ENCODE data around the gene PC. TPM values are rescaled to one million over a fixed set of nuclear protein-coding genes. Genes with fewer than 3 reads are reported as not detected.

PC gene
- total and polyA plus RNA-seq, 9 of the 15 experiments (the other 6 are each of a cell fraction or from before 2014, with no cell fraction given): 0.94 to 38.0 (median 8.7) TPM

DNA sequence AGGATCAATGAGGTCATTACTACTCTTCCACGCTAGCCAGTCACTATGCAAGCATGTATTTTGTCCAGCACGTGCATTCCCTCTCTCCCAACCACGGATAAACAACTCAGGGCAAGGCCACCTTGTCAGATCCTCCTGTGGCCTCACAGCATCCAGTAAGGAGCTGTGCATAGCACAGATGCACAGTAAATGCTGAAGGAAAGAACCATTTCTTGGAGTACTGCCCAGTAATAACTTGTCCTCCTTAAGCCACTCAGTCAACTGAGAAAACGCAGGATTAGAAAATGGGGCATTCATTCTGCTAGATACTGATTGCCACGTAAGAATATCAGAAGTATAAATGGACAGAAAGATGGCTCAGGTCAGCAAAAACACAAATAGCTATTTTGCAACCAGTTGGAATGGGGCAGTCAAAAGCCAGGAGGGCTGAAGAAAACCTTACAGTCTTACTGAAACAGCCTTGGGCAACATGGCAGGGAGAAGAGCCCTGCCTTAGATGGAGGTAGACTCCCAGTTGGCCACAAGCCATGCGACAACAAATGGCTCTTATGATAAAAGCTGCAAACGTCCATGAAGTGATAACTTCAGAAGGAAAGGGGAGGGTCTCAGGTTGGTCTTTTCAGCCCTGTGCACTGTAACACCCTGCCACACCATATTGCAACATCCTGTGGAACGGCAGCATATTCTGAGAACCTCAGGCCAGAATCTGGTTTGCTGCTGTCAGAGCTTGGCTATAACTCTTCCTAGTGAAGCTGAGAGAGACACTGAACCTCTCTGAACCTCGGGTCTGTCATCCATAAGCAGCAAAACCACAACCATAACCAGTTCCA lies 23.0 kb downstream of the PC start (continued):
- TF ChIP-seq JUND (IDR thresholded peaks at IDR 0.05; ENCODE audit: borderline replicate concordance, low read depth, low read length): peak; percentile 49; the same call in 1 of the 2 replicates
- TF ChIP-seq JUND (tag; IDR thresholded peaks at IDR 0.05; ENCODE audit: borderline replicate concordance, low read depth, low read length): peak; percentile 47; the same call in 1 of the 3 replicates
- TF ChIP-seq PPARD (CRISPR knock-in tag; IDR thresholded peaks at IDR 0.05): no peak
- TF ChIP-seq PTRF (tag; IDR thresholded peaks at IDR 0.05): no peak
- TF ChIP-seq NRF1 (conservative IDR thresholded peaks at IDR 0.05 in 1 of 2, IDR thresholded peaks at IDR 0.05 in 1 of 2): 0 out of 4 replicates have a peak, but pooled peaks have one; percentile 9 to 15
- TF ChIP-seq YBX1 (IDR thresholded peaks at IDR 0.05): no peak
- TF ChIP-seq FUS (optimal IDR thresholded peaks at IDR 0.05; ENCODE audit: low read depth, low read length): no peak
- TF ChIP-seq STAT5B (CRISPR knock-in tag; IDR thresholded peaks at IDR 0.05): no peak
- peak; percentile 25 for TF ChIP-seq TAF1 (IDR thresholded peaks at IDR 0.05; ENCODE audit: control insufficient read depth, extremely low read depth, insufficient read depth, low read length, severe bottlenecking)
- TF ChIP-seq CHD1 (IDR thresholded peaks at IDR 0.05; ENCODE audit: low read length): no peak
- TF ChIP-seq PCBP1 (IDR thresholded peaks at IDR 0.05; ENCODE audit: low read depth, low read length, poor library complexity, severe bottlenecking): no peak
- TF ChIP-seq RBFOX2 (IDR thresholded peaks at IDR 0.05; ENCODE audit: low read depth, low read length): no peak
- TF ChIP-seq FOXM1 (IDR thresholded peaks at IDR 0.05; ENCODE audit: low read depth): no peak; the same call in 1 of the 2 replicates
- no peak for TF ChIP-seq FOXM1 (CRISPR knock-in tag; IDR thresholded peaks at IDR 0.05; ENCODE audit: low read depth)
- no peak for TF ChIP-seq GTF2A2 (tag; IDR thresholded peaks at IDR 0.05)
- TF ChIP-seq TRIM24 (IDR thresholded peaks at IDR 0.05): peak in 1 of 2 experiments; percentile 8; a peak in 2 of 4 replicates
- TF ChIP-seq ZNF239 (CRISPR knock-in tag; IDR thresholded peaks at IDR 0.05): no peak
- TF ChIP-seq ZNF23 (CRISPR knock-in tag; IDR thresholded peaks at IDR 0.05): no peak
- peak; percentile 57; the same call in 1 of the 2 replicates for TF ChIP-seq EP400 (IDR thresholded peaks at IDR 0.05)
- TF ChIP-seq HNRNPL (IDR thresholded peaks at IDR 0.05; ENCODE audit: low read depth, low read length): no peak
- no peak; the same call in 1 of the 2 replicates for TF ChIP-seq XRCC5 (IDR thresholded peaks at IDR 0.05; ENCODE audit: low read depth, low read length)
- TF ChIP-seq ZKSCAN1 (IDR thresholded peaks at IDR 0.05; ENCODE audit: low read depth, low read length): no peak
- no peak for TF ChIP-seq XRCC4 (IDR thresholded peaks at IDR 0.05; ENCODE audit: extremely low read depth, insufficient read depth, insufficient read length)
- TF ChIP-seq BHLHE40 (IDR thresholded peaks at IDR 0.05; ENCODE audit: low read length): peak; percentile 83
- no peak for TF ChIP-seq NCOA6 (IDR thresholded peaks at IDR 0.05)
- no peak for TF ChIP-seq BRCA1 (IDR thresholded peaks at IDR 0.05)
- TF ChIP-seq BRCA1 (CRISPR knock-in tag; IDR thresholded peaks at IDR 0.05): no peak
- TF ChIP-seq POLR2G (IDR thresholded peaks at IDR 0.05; ENCODE audit: low read depth, low read length): no peak
- no peak for TF ChIP-seq NFE2L1 (tag; IDR thresholded peaks at IDR 0.05; ENCODE audit: borderline replicate concordance, low read depth)
- 0 out of 4 replicates have a peak, but pooled peaks of 1 of the 2 experiments have one; percentile 17 for TF ChIP-seq MAZ (CRISPR knock-in tag; conservative IDR thresholded peaks at IDR 0.05 in 1 of 2, IDR thresholded peaks at IDR 0.05 in 1 of 2)
- peak; percentile 59 for TF ChIP-seq SP1 (CRISPR knock-in tag; IDR thresholded peaks at IDR 0.05)
- peak; percentile 84 for TF ChIP-seq CBFA2T3 (IDR thresholded peaks at IDR 0.05)
- TF ChIP-seq SAFB (IDR thresholded peaks at IDR 0.05; ENCODE audit: borderline replicate concordance, low read depth, low read length): no peak
